Peyer's patch (tissue), 4 donors: Measurements from ENCODE around the gene PURA. TPM values are rescaled to one million over a fixed set of nuclear protein-coding genes. Genes with fewer than 3 reads are reported as not detected.
"Not testable (repeated sequence)": the region's sequence is repeated elsewhere in the genome, so short reads cannot be mapped to it uniquely, and the experiment has no call there.

ENCODE experiments used
- DNase-seq, 3 donors: peaks; one replicate each; pipeline ENCODE4 v3.0.0-alpha.2; 2017 to 2019
- H3K27ac ChIP-seq, 4 donors: fragments of 200-600 bp; sonication (generic); one replicate each; pipeline ENCODE4 v1.5.1; 2016 to 2019
- H3K27me3 ChIP-seq, 2 donors: fragments of 200-600 bp; sonication (generic); one replicate each; pipeline ENCODE4 v1.5.1; 2019
- H3K36me3 ChIP-seq, 3 donors: fragments of 200-600 bp; sonication (generic); one replicate each; pipeline ENCODE4 v1.5.1; 2016 to 2019
- H3K4me1 ChIP-seq, 4 donors: fragments of 200-600 bp; sonication (generic); one replicate each; pipeline ENCODE4 v1.5.1; 2016 to 2019
- H3K4me3 ChIP-seq, 4 donors: fragments of 200-600 bp; sonication (generic); 1 replicate in 3 of 4; 2 replicates in 1 of 4; pipeline ENCODE4 v1.5.1; 2016 to 2019; ENCODE audit warnings: mild to moderate bottlenecking in 1 of 4
- H3K9me3 ChIP-seq, 4 donors: fragments of 200-600 bp; sonication (generic); one replicate each; pipeline ENCODE4 v1.5.1; 2016 to 2019; ENCODE audit warnings: mild to moderate bottlenecking in 1 of 4
- CTCF ChIP-seq, 6 experiments: fragments of 450-650 bp in 4 of 6; fragments of 200-600 bp in 2 of 6; sonication (generic) in 1 of 6; IDR thresholded peaks; one replicate each; pipeline ENCODE4 v1.5.1; 2017 to 2019; ENCODE audit warnings: antibody characterized with exemption in 6 of 6, mild to moderate bottlenecking in 3 of 6, moderate library complexity in 1 of 6
- POLR2A ChIP-seq, 2 donors: fragments of 450-650 bp; IDR thresholded peaks; one replicate each; pipeline ENCODE4 v1.5.1; 2017; ENCODE audit warnings: antibody characterized with exemption in 2 of 2, mild to moderate bottlenecking in 2 of 2, moderate library complexity in 2 of 2
- total RNA-seq, 4 donors: library from RNA; depleted of rRNA; stranded (reverse); fragments of >200 nt; gene quantifications; one replicate each; pipeline ENCODE4 v1.1.0, GENCODE V29; 2016

PURA gene
- total RNA-seq, 4 donors from 2014 or later, result 22.2 to 24.7 (median 22.7) TPM

- Histone ChIP-seq H3K36me3 (no peaks in the 10 kb centered on the region), H3K4me3 (no peak overlapping the region), H3K9me3 (no peaks in the 10 kb centered on the region), H3K27ac (no peak overlapping the region), H3K27me3 (no peaks in the 10 kb centered on the region), H3K4me1 (peaks cover 0 to 8% (median 0%) of the 10 kb centered on the region in 4 donors)
- TF ChIP-seq CTCF (IDR thresholded peaks at IDR 0.05), result no peak
- no peak for TF ChIP-seq POLR2A (IDR thresholded peaks at IDR 0.05)
- no peak for DNase-seq
Observed at GRCh38 chr5:140152022-140152999, 38.4 kb downstream of the PURA start.

GRCh38 chr5:140153255-140153654 is 39.3 kb downstream of the PURA start:
- TF ChIP-seq POLR2A (IDR thresholded peaks at IDR 0.05), result no peak
- TF ChIP-seq CTCF (IDR thresholded peaks at IDR 0.05), result no peak
- no peaks in the 10 kb centered on the region for H3K36me3 ChIP-seq
- H3K27me3 ChIP-seq, result no peaks in the 10 kb centered on the region
- no peak overlapping the region for H3K27ac ChIP-seq
- no peaks in the 10 kb centered on the region for H3K9me3 ChIP-seq
- peaks cover 0 to 12% (median 0%) of the 10 kb centered on the region in 4 donors for H3K4me1 ChIP-seq
- DNase-seq, result no peak
- H3K4me3 ChIP-seq, result no peak overlapping the region

GRCh38 chr5:140153905-140154304 is 40.0 kb downstream of the PURA start:
- Histone ChIP-seq H3K27ac (no peak overlapping the region), H3K4me3 (no peak overlapping the region), H3K36me3 (no peaks in the 10 kb centered on the region), H3K27me3 (no peaks in the 10 kb centered on the region), H3K4me1 (peaks cover 0 to 12% (median 0%) of the 10 kb centered on the region in 4 donors), H3K9me3 (no peaks in the 10 kb centered on the region)
- TF ChIP-seq POLR2A (IDR thresholded peaks at IDR 0.05), result no peak
- no peak for TF ChIP-seq CTCF (IDR thresholded peaks at IDR 0.05)
- DNase-seq, result no peak

- H3K4me3 ChIP-seq, H3K27ac ChIP-seq, DNase-seq, H3K27me3 ChIP-seq, H3K36me3 ChIP-seq, H3K9me3 ChIP-seq: not testable (repeated sequence)
- H3K4me1 ChIP-seq, result peaks cover 0 to 12% (median 0%) of the 10 kb centered on the region in 4 donors
Observed at GRCh38 chr5:140154710-140155381, 40.9 kb downstream of the PURA start.

GRCh38 chr5:140157032-140157781 is 43.3 kb downstream of the PURA start:
- peak; percentile 85 to 94 (median 92) for DNase-seq
- H3K27me3 ChIP-seq, result no peaks in the 10 kb centered on the region
- H3K4me3 ChIP-seq, result peak overlapping the region; percentile 19 to 53 (median 33)
- peaks cover 0 to 12% (median 0%) of the 10 kb centered on the region in 4 donors for H3K4me1 ChIP-seq
- TF ChIP-seq CTCF (IDR thresholded peaks at IDR 0.05), result peak; percentile 82 to 97 (median 93)
- no peak for TF ChIP-seq POLR2A (IDR thresholded peaks at IDR 0.05)
- H3K27ac ChIP-seq, result peak overlapping the region in 2 of 4 donors; percentile 19 to 35
- no peaks in the 10 kb centered on the region for H3K36me3 ChIP-seq
- no peaks in the 10 kb centered on the region for H3K9me3 ChIP-seq
